ENCODE data around the gene HMGCS1. TPM values are rescaled to one million over a fixed set of nuclear protein-coding genes. Genes with fewer than 3 reads are reported as not detected.

The HMGCS1 gene
- total and polyA plus RNA-seq, 12 donors, result 15.4 to 1,290 (median 39.4) TPM

- H3K4me1 ChIP-seq (replicated peaks in 1 of 2), result peaks cover 7 to 23% of the 10 kb centered on the region in 2 donors
- TF ChIP-seq, protein P1, sequence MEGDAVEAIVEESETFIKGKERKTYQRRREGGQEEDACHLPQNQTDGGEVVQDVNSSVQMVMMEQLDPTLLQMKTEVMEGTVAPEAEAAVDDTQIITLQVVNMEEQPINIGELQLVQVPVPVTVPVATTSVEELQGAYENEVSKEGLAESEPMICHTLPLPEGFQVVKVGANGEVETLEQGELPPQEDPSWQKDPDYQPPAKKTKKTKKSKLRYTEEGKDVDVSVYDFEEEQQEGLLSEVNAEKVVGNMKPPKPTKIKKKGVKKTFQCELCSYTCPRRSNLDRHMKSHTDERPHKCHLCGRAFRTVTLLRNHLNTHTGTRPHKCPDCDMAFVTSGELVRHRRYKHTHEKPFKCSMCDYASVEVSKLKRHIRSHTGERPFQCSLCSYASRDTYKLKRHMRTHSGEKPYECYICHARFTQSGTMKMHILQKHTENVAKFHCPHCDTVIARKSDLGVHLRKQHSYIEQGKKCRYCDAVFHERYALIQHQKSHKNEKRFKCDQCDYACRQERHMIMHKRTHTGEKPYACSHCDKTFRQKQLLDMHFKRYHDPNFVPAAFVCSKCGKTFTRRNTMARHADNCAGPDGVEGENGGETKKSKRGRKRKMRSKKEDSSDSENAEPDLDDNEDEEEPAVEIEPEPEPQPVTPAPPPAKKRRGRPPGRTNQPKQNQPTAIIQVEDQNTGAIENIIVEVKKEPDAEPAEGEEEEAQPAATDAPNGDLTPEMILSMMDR (IDR thresholded peaks at IDR 0.05), result no peak
- TF ChIP-seq POLR2A (IDR thresholded peaks at IDR 0.05), result no peak
- intact Hi-C loops (cut with DNase I), result loop anchor here in 1 of 2 donors (10.0 kb wide), 1 partner anchor 169 kb away; the partner anchor contains the start of gene TMEM267
These were observed 2.5 kb upstream of the HMGCS1 start for GRCh38 chr5:43315682-43316081.

DNA sequence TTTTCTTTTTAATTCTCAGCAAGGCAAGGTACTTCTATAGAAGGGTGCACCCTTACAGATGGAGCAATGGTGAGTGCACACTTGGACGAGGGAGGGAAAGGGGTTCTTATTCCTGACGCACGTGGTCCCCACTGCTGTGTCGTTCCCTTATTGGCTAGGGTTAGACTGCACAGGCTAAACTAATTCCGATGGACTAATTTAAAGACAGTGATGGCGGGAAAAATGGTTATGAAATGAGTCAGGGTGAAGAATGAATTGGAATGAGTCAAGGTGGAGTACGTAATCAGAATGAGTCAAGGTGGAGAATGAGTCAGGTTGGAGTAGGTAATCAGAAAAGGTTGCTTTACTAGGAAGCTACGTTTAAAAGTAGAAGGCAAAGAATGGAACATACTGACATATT is 2.1 kb upstream of the HMGCS1 start:
- intact Hi-C loops (cut with DNase I), result loop anchor here in 1 of 2 donors (10.0 kb wide), 1 partner anchor 170 kb away; the partner anchor contains the start of gene TMEM267
- no peak for DNase-seq
- no peak overlapping the region for H3K4me3 ChIP-seq
- WGBS, 4 donors, result 69 to 79% (median 75%) methylated on average over 8 of the region's 8 CpGs
- TF ChIP-seq, protein P1 (IDR thresholded peaks at IDR 0.05), result no peak
- no peak for TF ChIP-seq POLR2A (IDR thresholded peaks at IDR 0.05)
- H3K27ac ChIP-seq, result no peak overlapping the region
- H3K27me3 ChIP-seq, result no peaks in the 10 kb centered on the region
- H3K4me1 ChIP-seq (replicated peaks in 1 of 2), result peaks cover 7 to 27% of the 10 kb centered on the region in 2 donors
- no peaks in the 10 kb centered on the region for H3K9me3 ChIP-seq (replicated peaks in 1 of 3)
- H3K36me3 ChIP-seq (replicated peaks in 1 of 2), result no peaks in the 10 kb centered on the region

More at GRCh38 chr5:43315682-43316081, 2.5 kb upstream of the HMGCS1 start:
- H3K9me3 ChIP-seq (replicated peaks in 1 of 3), result no peaks in the 10 kb centered on the region
- no peaks in the 10 kb centered on the region for H3K36me3 ChIP-seq (replicated peaks in 1 of 2)
- WGBS, 4 donors, result 82 to 92% (median 86%) methylated on average over 3 of the region's 3 CpGs
- H3K27ac ChIP-seq, result no peak overlapping the region
- H3K4me3 ChIP-seq, result no peak overlapping the region
- no peak for DNase-seq
- H3K27me3 ChIP-seq, result no peaks in the 10 kb centered on the region

- intact Hi-C loops (cut with DNase I), result loop anchor here in 1 of 2 donors (10.0 kb wide), 1 partner anchor 170 kb away; the partner anchor contains the start of gene TMEM267
- TF ChIP-seq POLR2A (IDR thresholded peaks at IDR 0.05), result no peak
- TF ChIP-seq, protein P1 (IDR thresholded peaks at IDR 0.05), result no peak
- Histone ChIP-seq H3K4me3 (no peak overlapping the region), H3K27me3 (no peaks in the 10 kb centered on the region), H3K9me3 (replicated peaks in 1 of 3) (no peaks in the 10 kb centered on the region), H3K36me3 (replicated peaks in 1 of 2) (no peaks in the 10 kb centered on the region), H3K27ac (no peak overlapping the region), H3K4me1 (replicated peaks in 1 of 2) (peaks cover 7 to 32% of the 10 kb centered on the region in 2 donors)
- 94 to 97% (median 97%) methylated on average over 6 of the region's 6 CpGs for WGBS, 4 donors
- no peak for DNase-seq
These were observed 1.5 kb upstream of the HMGCS1 start for GRCh38 chr5:43314724-43315123.

DNA sequence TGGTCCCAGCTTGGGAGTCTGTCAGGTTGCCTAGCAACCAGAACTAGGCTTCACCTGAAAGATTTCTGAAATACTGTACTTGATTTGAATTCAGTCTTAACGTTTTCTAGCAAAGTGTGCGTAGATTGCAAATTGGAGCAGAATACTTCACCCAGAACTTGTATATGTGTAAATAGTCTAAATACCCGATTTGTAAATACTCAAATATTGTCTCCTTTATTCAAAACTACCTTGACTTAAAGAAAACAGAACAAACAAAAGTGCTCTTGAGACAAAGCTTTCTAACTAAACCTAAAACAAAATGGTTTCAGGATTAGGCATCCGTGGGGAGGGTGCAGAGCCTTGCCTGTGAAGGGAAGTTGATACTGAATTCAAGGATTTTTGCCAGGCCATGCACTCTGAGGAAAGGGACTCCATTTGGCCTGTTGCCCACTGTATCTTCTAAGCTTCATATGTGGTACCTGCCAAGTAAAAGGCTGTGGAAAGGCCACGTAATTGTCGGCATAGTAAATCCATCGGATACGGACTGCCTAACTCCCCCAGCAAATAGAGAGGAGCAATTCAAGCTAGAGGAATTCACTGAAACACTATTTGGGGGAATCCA is 744 bp upstream of the HMGCS1 start:
- WGBS, 4 donors, result 23 to 48% (median 30%) methylated on average over 8 of the region's 8 CpGs
- TF ChIP-seq, protein P1 (IDR thresholded peaks at IDR 0.05), result no peak
- TF ChIP-seq POLR2A (IDR thresholded peaks at IDR 0.05), result no peak
- Histone ChIP-seq H3K9me3 (replicated peaks in 1 of 3) (no peaks in the 10 kb centered on the region), H3K4me3 (peak overlapping the region in 2 of 4 donors; percentile 29 to 45), H3K4me1 (replicated peaks in 1 of 2) (peaks cover 7 to 39% of the 10 kb centered on the region in 2 donors), H3K36me3 (replicated peaks in 1 of 2) (no peaks in the 10 kb centered on the region), H3K27ac (peak overlapping the region; percentile 13 to 96 (median 62)), H3K27me3 (no peaks in the 10 kb centered on the region)
- intact Hi-C loops (cut with DNase I), result loop anchor here in 1 of 2 donors (10.0 kb wide), 1 partner anchor 171 kb away; the partner anchor contains the start of gene TMEM267
- DNase-seq, result peak in 6 of 7 donors; percentile 22 to 61 (median 28)

Data from adrenal gland (tissue), 12 donors.